Mucosa of descending colon (tissue), 3 donors: ENCODE measurements around the gene LBH. TPM values are rescaled to one million over a fixed set of nuclear protein-coding genes. Genes with fewer than 3 reads are reported as not detected.

Experiments used
- ATAC-seq: fragments of 200-7000 bp; cut with Tn5 transposase; one replicate; pipeline ENCODE4 v1.9.1; 2020; ENCODE audit warnings: mild to moderate bottlenecking, moderate library complexity
- DNase-seq, 3 donors: peaks; one replicate each; pipeline ENCODE4 v3.0.0-alpha.2; 2020
- H3K36me3 ChIP-seq: fragments of 200-600 bp; one replicate; pipeline ENCODE4 v1.8.0; 2021; ENCODE audit warnings: low read depth, mild to moderate bottlenecking
- H3K4me1 ChIP-seq: fragments of 200-600 bp; one replicate; pipeline ENCODE4 v1.8.0; 2021; ENCODE audit warnings: low read depth, mild to moderate bottlenecking
- H3K4me3 ChIP-seq: fragments of 200-600 bp; one replicate; pipeline ENCODE4 v1.8.0; 2021; ENCODE audit warnings: mild to moderate bottlenecking
- H3K9me3 ChIP-seq: fragments of 200-600 bp; one replicate; pipeline ENCODE4 v1.8.0; 2021; ENCODE audit warnings: mild to moderate bottlenecking
- CTCF ChIP-seq: fragments of 200-600 bp; IDR thresholded peaks from one replicate; pipeline ENCODE4 v1.8.0; 2022; ENCODE audit warnings: antibody characterized with exemption, mild to moderate bottlenecking
- intact Hi-C, 2 donors: fragments of 100-400 bp; cut with DNase I in 1 of 2; cut with micrococcal nuclease in 1 of 2; formaldehyde crosslinking; loops; one replicate each; pipeline versions ENCODE4 v1.11.0 to v1.11.1; 2022; cut with DNase I, micrococcal nuclease
- total RNA-seq, 3 donors: library from RNA; stranded (reverse); fragmentation: NEBNext Ultra II Directional in 2 of 3; extraction: Animal tissue kit (Norgen Biotek cat#: 25700) in 2 of 3; gene quantifications; one replicate each; pipeline versions ENCODE4 v1.2.1 to v1.2.4, GENCODE V29; 2021 to 2023
- donor health status: DM: no; HTN: no; CAD: no; lungs with moderate emphysema.
- donor health status: DM: no; HTN: no; CAD: no.
- donor health status: DM: no; HTN: yes; CAD: no.

The LBH gene
- total RNA-seq, 3 donors from 2014 or later: 7.2 to 12.8 (median 12.4) TPM

GRCh38 chr2:30300456-30301221 lies 69.3 kb downstream of the LBH start:
- TF ChIP-seq CTCF: no peak
- no peaks in the 10 kb centered on the region for H3K9me3 ChIP-seq
- no peak for DNase-seq
- no peaks in the 10 kb centered on the region for H3K36me3 ChIP-seq
- ATAC-seq: peak; percentile 24
- no peaks in the 10 kb centered on the region for H3K4me1 ChIP-seq
- no peak overlapping the region for H3K4me3 ChIP-seq
- intact Hi-C loops: no loop called here

- no peak for DNase-seq
- H3K4me1 ChIP-seq: no peaks in the 10 kb centered on the region
- H3K36me3 ChIP-seq: no peaks in the 10 kb centered on the region
- intact Hi-C loops: no loop called here
- no peaks in the 10 kb centered on the region for H3K9me3 ChIP-seq
- TF ChIP-seq CTCF: no peak
- no peak overlapping the region for H3K4me3 ChIP-seq
- ATAC-seq: peak; percentile 9
Observed at GRCh38 chr2:30301551-30301950, 70.2 kb downstream of the LBH start.

- no peak for DNase-seq
- intact Hi-C loops: no loop called here
- ATAC-seq: no peak
- TF ChIP-seq CTCF: no peak
- Histone ChIP-seq H3K36me3 (no peaks in the 10 kb centered on the region), H3K4me1 (no peaks in the 10 kb centered on the region), H3K9me3 (no peaks in the 10 kb centered on the region), H3K4me3 (no peak overlapping the region)
Observed at GRCh38 chr2:30302566-30302965, 71.2 kb downstream of the LBH start.

- no peaks in the 10 kb centered on the region for H3K36me3 ChIP-seq
- DNase-seq: no peak
- no peaks in the 10 kb centered on the region for H3K9me3 ChIP-seq
- ATAC-seq: no peak
- TF ChIP-seq CTCF: no peak
- no peak overlapping the region for H3K4me3 ChIP-seq
- intact Hi-C loops: no loop called here
- H3K4me1 ChIP-seq: no peaks in the 10 kb centered on the region
Observed at GRCh38 chr2:30303095-30303494, 71.8 kb downstream of the LBH start.

GRCh38 chr2:30305235-30305634 lies 73.9 kb downstream of the LBH start:
- no peak for TF ChIP-seq CTCF
- no peak overlapping the region for H3K4me3 ChIP-seq
- DNase-seq: no peak
- intact Hi-C loops: no loop called here
- H3K9me3 ChIP-seq: no peaks in the 10 kb centered on the region
- no peaks in the 10 kb centered on the region for H3K36me3 ChIP-seq
- no peaks in the 10 kb centered on the region for H3K4me1 ChIP-seq
- ATAC-seq: no peak
